H1 (cell line): Measurements from ENCODE around the gene ATF7IP. TPM values are rescaled to one million over a fixed set of nuclear protein-coding genes. Genes with fewer than 3 reads are reported as not detected.
A peak's percentile ranks its signal among the peaks of the same experiment; 100 is the strongest.

Source experiments
- CTCF ChIA-PET: fragments of 300-600 bp; sonication (Branson Sonifier 250); formaldehyde crosslinking; loops from one replicate; lab custom pipeline; 2021; ENCODE audit not compliant: partially characterized antibody; lab: Charles Lee
- POLR2A ChIA-PET: fragments of 300-600 bp; sonication (Branson Sonifier 250); formaldehyde crosslinking; loops from one replicate; lab custom pipeline; 2021; ENCODE audit warnings: inconsistent platforms; ENCODE audit not compliant: partially characterized antibody; lab: Charles Lee
- DNase-seq, 2 experiments: peaks; one replicate each; pipeline versions ENCODE4 v3.0.0 to v3.0.0-alpha.2; 2010 to 2022; ENCODE audit warnings: low spot score in 2 of 2, low read depth in 1 of 2, mixed read lengths in 1 of 2
- FAIRE-seq: peaks from 2 replicates; lab custom pipeline; 2011; peaks lifted over from hg19 to GRCh38; lab: Jason Lieb, UNC
- H2AFZ ChIP-seq: 2 replicates; pipeline ENCODE4 v1.8.1; 2012; ENCODE audit warnings: low read length, inconsistent platforms
- H2AK5ac ChIP-seq: 2 replicates; pipeline ENCODE4 v1.6.1; 2013; ENCODE audit warnings: low read depth, low read length
- H2BK120ac ChIP-seq: replicated peaks from 2 replicates; pipeline ENCODE3; 2013; ENCODE audit warnings: low read depth, low read length, inconsistent platforms
- H2BK12ac ChIP-seq: 2 replicates; pipeline ENCODE4 v1.6.1; 2013; ENCODE audit warnings: low read depth, low read length
- H2BK15ac ChIP-seq: 2 replicates; pipeline ENCODE4 v1.6.1; 2013; ENCODE audit warnings: low read length
- H2BK20ac ChIP-seq: 2 replicates; pipeline ENCODE4 v1.6.1; 2013; ENCODE audit warnings: low read length
- H2BK5ac ChIP-seq: 2 replicates; pipeline ENCODE4 v1.6.1; 2013; ENCODE audit warnings: low read depth, low read length
- H3K14ac ChIP-seq: 2 replicates; pipeline ENCODE4 v1.6.1; 2013; ENCODE audit warnings: inconsistent platforms; ENCODE audit not compliant: insufficient read length
- H3K18ac ChIP-seq: 2 replicates; pipeline ENCODE4 v1.6.1; 2013; ENCODE audit warnings: low read length; ENCODE audit errors: extremely low read depth
- H3K23ac ChIP-seq: 2 replicates; pipeline ENCODE4 v1.6.1; 2013; ENCODE audit warnings: inconsistent platforms; ENCODE audit not compliant: insufficient read length
- H3K23me2 ChIP-seq: 2 replicates; pipeline ENCODE4 v1.6.1; 2013; ENCODE audit warnings: low read depth, low read length
- H3K27ac ChIP-seq: 2 replicates; pipeline ENCODE4 v1.6.1; 2011; ENCODE audit warnings: low read depth, low read length, inconsistent platforms
- H3K27me3 ChIP-seq, 4 experiments: replicated peaks in 1 of 4; 1 replicate in 1 of 4; 2 replicates in 3 of 4; pipeline versions ENCODE4 v1.6.1 to v1.8.1; 2011 to 2013; ENCODE audit warnings: low read length in 3 of 4, mild to moderate bottlenecking in 3 of 4, inconsistent platforms in 2 of 4, mixed read lengths in 2 of 4, moderate library complexity in 1 of 4; ENCODE audit not compliant: control insufficient read depth in 3 of 4, insufficient read depth in 3 of 4; ENCODE audit errors: extremely low read depth in 1 of 4
- H3K36me3 ChIP-seq, 4 experiments: 2 replicates each; pipeline versions ENCODE4 v1.6.1 to v1.8.1; 2011 to 2013; ENCODE audit warnings: mild to moderate bottlenecking in 4 of 4, low read length in 3 of 4, moderate library complexity in 2 of 4, control low read depth in 1 of 4, inconsistent platforms in 1 of 4; ENCODE audit not compliant: insufficient read depth in 4 of 4, control insufficient read depth in 2 of 4
- H3K4ac ChIP-seq: replicated peaks from 2 replicates; pipeline ENCODE3; 2013; ENCODE audit warnings: low read length, low read depth, mixed read lengths, inconsistent platforms; ENCODE audit not compliant: insufficient read length
- H3K4me1 ChIP-seq, 4 experiments: replicated peaks in 1 of 4; 1 replicate in 1 of 4; 2 replicates in 3 of 4; pipeline versions ENCODE4 v1.6.1 to v1.8.1; 2011 to 2013; ENCODE audit warnings: low read length in 3 of 4, inconsistent platforms in 2 of 4, mixed read lengths in 1 of 4; ENCODE audit not compliant: insufficient read depth in 4 of 4, control insufficient read depth in 3 of 4
- H3K4me2 ChIP-seq, 2 experiments: 2 replicates each; pipeline versions ENCODE4 v1.6.1 to v1.8.1; 2011 to 2013; ENCODE audit warnings: low read depth in 2 of 2, low read length in 2 of 2, control low read depth in 1 of 2, inconsistent platforms in 1 of 2, mild to moderate bottlenecking in 1 of 2; ENCODE audit not compliant: insufficient read depth in 1 of 2
- H3K4me3 ChIP-seq, 4 experiments: fragments of 200-600, 300-600 bp in 1 of 4; sonication (generic), shearing (Covaris generic), sonication (Bioruptor Twin) in 1 of 4; 2 replicates each; pipeline versions ENCODE4 v1.5.1 to v1.8.1; 2011 to 2016; ENCODE audit warnings: low read length in 4 of 4, low read depth in 3 of 4, control low read depth in 2 of 4, inconsistent platforms in 2 of 4, mild to moderate bottlenecking in 2 of 4, mixed read lengths in 1 of 4, moderate library complexity in 1 of 4; ENCODE audit not compliant: insufficient read depth in 2 of 4; ENCODE audit errors: extremely low read depth in 1 of 4
- H3K56ac ChIP-seq: replicated peaks from 2 replicates; pipeline ENCODE3; 2013; ENCODE audit warnings: low read depth, mild to moderate bottlenecking, mixed read lengths, low read length, inconsistent platforms; ENCODE audit not compliant: insufficient read length
- H3K79me1 ChIP-seq: 2 replicates; pipeline ENCODE4 v1.6.1; 2013; ENCODE audit warnings: low read depth, low read length, control low read depth
- H3K79me2 ChIP-seq, 2 experiments: 2 replicates each; pipeline versions ENCODE4 v1.6.1 to v1.8.1; 2012 to 2013; ENCODE audit warnings: low read length in 2 of 2, mild to moderate bottlenecking in 2 of 2, inconsistent platforms in 1 of 2; ENCODE audit not compliant: insufficient read depth in 2 of 2, control insufficient read depth in 1 of 2
- H3K9ac ChIP-seq, 4 experiments: replicated peaks in 1 of 4; 1 replicate in 1 of 4; 2 replicates in 3 of 4; pipeline versions ENCODE4 v1.6.1 to v1.8.1; 2011 to 2013; ENCODE audit warnings: low read depth in 3 of 4, low read length in 3 of 4, control low read depth in 2 of 4, mild to moderate bottlenecking in 2 of 4, moderate library complexity in 2 of 4, inconsistent platforms in 1 of 4; ENCODE audit errors: extremely low read depth in 1 of 4
- H3K9me3 ChIP-seq, 2 experiments: 2 replicates each; pipeline versions ENCODE4 v1.6.1 to v1.8.1; 2012 to 2013; ENCODE audit warnings: mild to moderate bottlenecking in 2 of 2, moderate library complexity in 2 of 2, control low read depth in 1 of 2, inconsistent platforms in 1 of 2, low read depth in 1 of 2, low read length in 1 of 2, mixed read lengths in 1 of 2; ENCODE audit not compliant: insufficient read depth in 2 of 2
- H4K20me1 ChIP-seq, 2 experiments: replicated peaks in 1 of 2; 2 replicates each; pipeline versions ENCODE3 to v1.8.1; 2011 to 2013; ENCODE audit warnings: inconsistent platforms in 2 of 2, low read length in 2 of 2, mild to moderate bottlenecking in 1 of 2; ENCODE audit not compliant: insufficient read depth in 2 of 2, control insufficient read depth in 1 of 2
- H4K5ac ChIP-seq: 2 replicates; pipeline ENCODE4 v1.6.1; 2013; ENCODE audit warnings: low read length, low read depth, mixed read lengths, inconsistent platforms; ENCODE audit not compliant: insufficient read length
- H4K8ac ChIP-seq: 2 replicates; pipeline ENCODE4 v1.8.0; 2013; ENCODE audit warnings: mild to moderate bottlenecking, moderate library complexity, low read length, inconsistent platforms; ENCODE audit not compliant: insufficient read depth; ENCODE audit errors: extremely low read depth
- H4K91ac ChIP-seq: replicated peaks from 2 replicates; pipeline ENCODE3; 2013; ENCODE audit warnings: low read length, mixed read lengths, inconsistent platforms; ENCODE audit not compliant: insufficient read length
- BACH1 ChIP-seq: IDR thresholded peaks from 2 replicates; pipeline ENCODE4 v1.6.1; 2012; ENCODE audit warnings: low read length, improper control_type of control experiment
- JUND ChIP-seq: IDR thresholded peaks from 2 replicates; pipeline ENCODE4 v1.6.1; 2011; ENCODE audit warnings: mild to moderate bottlenecking, improper control_type of control experiment, low read length
- POLR2AphosphoS5 ChIP-seq: IDR thresholded peaks from 2 replicates; pipeline ENCODE4 v1.6.1; 2011; ENCODE audit warnings: low read depth, low read length
- RNF2 ChIP-seq: fragments of 200-900, 300-1000 bp; sonication (generic); IDR thresholded peaks from 2 replicates; pipeline ENCODE4 v1.7.1; 2016; ENCODE audit warnings: borderline replicate concordance, low read depth, mild to moderate bottlenecking, antibody characterized with exemption, low read length; ENCODE audit not compliant: poor library complexity, severe bottlenecking; ENCODE audit errors: missing control alignments
- SIRT6 ChIP-seq: IDR thresholded peaks from one replicate; pipeline ENCODE4 v1.7.1; 2012; ENCODE audit warnings: low read length, inconsistent platforms
- WGBS, 2 experiments: shearing (Covaris generic) in 1 of 2; methylation state at CpG; one replicate each; pipeline versions ENCODE4 v1.1.6 to v1.1.7; 2013 to 2015; ENCODE audit warnings: low lambda C conversion rate in 2 of 2, mixed read lengths in 2 of 2, inconsistent platforms in 1 of 2, low coverage in 1 of 2, missing lambda C conversion rate in 1 of 2; ENCODE audit not compliant: insufficient replicate concordance in 2 of 2, insufficient coverage in 1 of 2, insufficient read length in 1 of 2; ENCODE audit errors: extremely low coverage in 1 of 2, missing lambda C conversion rate in 1 of 2; 5-methylcytosine and 5-hydroxymethylcytosine counted together
- polyA plus RNA-seq, 7 experiments: library from polyadenylated mRNA; depleted of rRNA in 3 of 7; stranded (reverse) in 5 of 7; unstranded in 2 of 7; fragments of >200 nt in 5 of 7; fragments of 200-250 nt in 2 of 7; gene quantifications; 1 replicate in 5 of 7; 2 replicates in 1 of 7; 4 replicates in 1 of 7; pipeline versions ENCODE4 v1.2.1 to v1.2.3, GENCODE V29; 2011 to 2013; ENCODE audit warnings: missing spikeins in 2 of 7, mixed read lengths in 2 of 7
- total RNA-seq: library from RNA; stranded (reverse); fragmentation: NEBNext Ultra II Directional; extraction: Animal tissue kit (Norgen Biotek cat#: 25700); gene quantifications from 2 replicates; pipeline ENCODE4 v1.2.1, GENCODE V29; 2021
- TF ChIP-seq, protein P1 (sequence below), 3 experiments: IDR thresholded peaks; 1 replicate in 2 of 3; 2 replicates in 1 of 3; pipeline versions ENCODE4 v1.5.1 to v1.6.1; 2011; ENCODE audit warnings: low read length in 3 of 3, mild to moderate bottlenecking in 3 of 3, inconsistent platforms in 2 of 3, low read depth in 1 of 3, moderate library complexity in 1 of 3; ENCODE audit not compliant: insufficient read depth in 1 of 3; ENCODE audit errors: control extremely low read depth in 1 of 3

Gene ATF7IP
- total and polyA plus RNA-seq, 2 of the 8 experiments (the other 6 are each of a cell fraction or from before 2014, with no cell fraction given), result 34.2 to 148 TPM

DNA sequence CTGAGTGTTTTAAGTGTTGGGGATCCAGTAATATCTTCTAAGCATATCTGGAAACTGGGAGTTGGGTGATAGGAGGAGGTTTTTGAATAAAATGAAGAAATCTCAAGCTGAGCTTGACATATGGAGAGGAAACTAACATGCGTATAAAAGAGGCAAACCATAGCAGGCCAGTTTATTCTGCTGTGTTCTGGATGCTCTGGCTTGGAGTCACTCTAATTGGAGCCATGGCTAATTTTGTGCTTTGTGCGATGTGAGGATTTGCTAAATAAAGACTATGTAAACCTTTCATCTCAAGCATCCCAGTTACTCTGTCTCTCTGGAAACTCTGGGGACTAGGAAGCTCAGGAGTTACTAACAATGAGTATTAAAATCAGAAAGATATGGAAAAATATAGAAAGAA, 66.5 kb downstream of the ATF7IP start:
- Histone ChIP-seq H3K56ac (no peak overlapping the region), H4K91ac (no peak overlapping the region), H3K79me2 (peaks cover 27 to 93% of the 10 kb centered on the region in 2 experiments), H3K4me3 (no peak overlapping the region), H3K14ac (no peak overlapping the region), H2AK5ac (no peak overlapping the region), H3K79me1 (peaks cover 4% of the 10 kb centered on the region; the same call in 1 of the 2 replicates), H2BK120ac (no peak overlapping the region), H3K27ac (no peak overlapping the region), H3K23ac (no peak overlapping the region), H3K4me1 (peaks cover 0 to 3% (median 0%) of the 10 kb centered on the region in 4 experiments; a peak in 1 of 7 replicates), H3K23me2 (no peaks in the 10 kb centered on the region), H4K20me1 (peaks cover 3 to 4% of the 10 kb centered on the region in 2 experiments), H2BK20ac (no peak overlapping the region), H3K4me2 (no peak overlapping the region), H4K8ac (no peak overlapping the region), H3K27me3 (peaks cover 0 to 1% (median 0%) of the 10 kb centered on the region in 4 experiments; a peak in 1 of 7 replicates), H3K9ac (no peak overlapping the region), H2AFZ (no peak overlapping the region), H3K36me3 (peaks cover 2 to 43% (median 14%) of the 10 kb centered on the region in 4 experiments; a peak in 5 of 8 replicates), H3K18ac (no peak overlapping the region), H2BK15ac (no peak overlapping the region), H2BK12ac (no peak overlapping the region), H4K5ac (no peak overlapping the region), H2BK5ac (no peak overlapping the region), H3K9me3 (no peaks in the 10 kb centered on the region), H3K4ac (no peak overlapping the region)
- CTCF ChIA-PET, result interaction anchor here (6.0 kb wide), 1 partner anchor 22 kb away, joined by 27 read pairs; no protein-coding TSS in a partner anchor
- 86% methylated on average over 2 of the region's 2 CpGs; no CpG with 5 or more reads in 1 of the 2 experiments for WGBS, 2 experiments
- no peak for DNase-seq
- POLR2A ChIA-PET, result interaction anchor here (0.8 to 1.7 kb wide), 4 partner anchors 10 to 66 kb away, joined by 3 to 5 read pairs (median 4); partner anchors contain the start of gene ATF7IP
- FAIRE-seq, result peak; percentile 45
- TF ChIP-seq BACH1 (no peak), RNF2 (no peak), SIRT6 (no peak), JUND (no peak), POLR2AphosphoS5 (no peak)
- TF ChIP-seq, protein P1, sequence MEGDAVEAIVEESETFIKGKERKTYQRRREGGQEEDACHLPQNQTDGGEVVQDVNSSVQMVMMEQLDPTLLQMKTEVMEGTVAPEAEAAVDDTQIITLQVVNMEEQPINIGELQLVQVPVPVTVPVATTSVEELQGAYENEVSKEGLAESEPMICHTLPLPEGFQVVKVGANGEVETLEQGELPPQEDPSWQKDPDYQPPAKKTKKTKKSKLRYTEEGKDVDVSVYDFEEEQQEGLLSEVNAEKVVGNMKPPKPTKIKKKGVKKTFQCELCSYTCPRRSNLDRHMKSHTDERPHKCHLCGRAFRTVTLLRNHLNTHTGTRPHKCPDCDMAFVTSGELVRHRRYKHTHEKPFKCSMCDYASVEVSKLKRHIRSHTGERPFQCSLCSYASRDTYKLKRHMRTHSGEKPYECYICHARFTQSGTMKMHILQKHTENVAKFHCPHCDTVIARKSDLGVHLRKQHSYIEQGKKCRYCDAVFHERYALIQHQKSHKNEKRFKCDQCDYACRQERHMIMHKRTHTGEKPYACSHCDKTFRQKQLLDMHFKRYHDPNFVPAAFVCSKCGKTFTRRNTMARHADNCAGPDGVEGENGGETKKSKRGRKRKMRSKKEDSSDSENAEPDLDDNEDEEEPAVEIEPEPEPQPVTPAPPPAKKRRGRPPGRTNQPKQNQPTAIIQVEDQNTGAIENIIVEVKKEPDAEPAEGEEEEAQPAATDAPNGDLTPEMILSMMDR (IDR thresholded peaks at IDR 0.05; ENCODE audit: control extremely low read depth in 1 of 3, insufficient read depth in 1 of 3, low read depth in 1 of 3, low read length in 3 of 3), result no peak
